Endodermal cell (in vitro differentiated cells): ENCODE results near the gene PACS1. TPM values are rescaled to one million over a fixed set of nuclear protein-coding genes. Genes with fewer than 3 reads are reported as not detected.

Source experiments
- DNase-seq: peaks from one replicate; pipeline ENCODE4 v3.0.0-alpha.2; 2017
- H3K27ac ChIP-seq: 2 replicates; pipeline ENCODE4 v1.5.1; 2013; ENCODE audit warnings: mild to moderate bottlenecking, low read depth, low read length, moderate library complexity
- H3K27me3 ChIP-seq: 2 replicates; pipeline ENCODE4 v1.6.1; 2013; ENCODE audit warnings: mild to moderate bottlenecking, low read length, moderate library complexity; ENCODE audit not compliant: insufficient read depth, control insufficient read depth, poor library complexity, severe bottlenecking
- H3K36me3 ChIP-seq: 2 replicates; pipeline ENCODE4 v1.7.0; 2013; ENCODE audit warnings: mild to moderate bottlenecking, low read length, moderate library complexity; ENCODE audit not compliant: control insufficient read depth, insufficient read depth
- H3K4me1 ChIP-seq: one replicate; pipeline ENCODE4 v1.7.0; 2013; ENCODE audit warnings: low read length; ENCODE audit not compliant: control insufficient read depth, insufficient read depth
- H3K4me3 ChIP-seq: 2 replicates; pipeline ENCODE4 v1.5.1; 2013; ENCODE audit warnings: mild to moderate bottlenecking, low read length, moderate library complexity
- H3K9ac ChIP-seq: 2 replicates; pipeline ENCODE4 v1.6.1; 2013; ENCODE audit warnings: mild to moderate bottlenecking, low read length, moderate library complexity; ENCODE audit not compliant: poor library complexity, severe bottlenecking; ENCODE audit errors: extremely low read depth
- H3K9me3 ChIP-seq: 2 replicates; pipeline ENCODE4 v1.6.1; 2013; ENCODE audit warnings: mild to moderate bottlenecking, low read length, moderate library complexity; ENCODE audit not compliant: control insufficient read depth
- H3K27ac Mint-ChIP-seq: 2 replicates; pipeline ENCODE4 v1.8.0; 2020; ENCODE audit warnings: mixed read lengths
- H3K27me3 Mint-ChIP-seq: 2 replicates; pipeline ENCODE4 v1.8.0; 2021; ENCODE audit warnings: mild to moderate bottlenecking, mixed read lengths; ENCODE audit not compliant: insufficient read depth
- H3K36me3 Mint-ChIP-seq: 2 replicates; pipeline ENCODE4 v1.8.0; 2020; ENCODE audit warnings: low read depth, mixed read lengths
- H3K4me1 Mint-ChIP-seq: 2 replicates; pipeline ENCODE4 v1.8.0; 2020; ENCODE audit warnings: mixed read lengths
- H3K4me3 Mint-ChIP-seq: 2 replicates; pipeline ENCODE4 v1.8.0; 2020; ENCODE audit warnings: mild to moderate bottlenecking, moderate library complexity, mixed read lengths
- H3K9me3 Mint-ChIP-seq: 2 replicates; pipeline ENCODE4 v1.8.0; 2020; ENCODE audit warnings: mild to moderate bottlenecking, mixed read lengths
- whole genome bisulfite sequencing, 2 experiments: methylation state at CpG; one replicate each; pipeline versions ENCODE4 v1.1.5 to v1.1.7; 2013; ENCODE audit warnings: missing lambda C conversion rate in 2 of 2, mixed read lengths in 1 of 2; ENCODE audit not compliant: insufficient coverage in 1 of 2, insufficient read length in 1 of 2; 5-methylcytosine and 5-hydroxymethylcytosine counted together
- total RNA-seq, 2 donors: library from RNA; stranded (reverse); fragmentation: NEBNext Ultra II Directional in 1 of 2; extraction: Animal tissue kit (Norgen Biotek cat#: 25700) in 1 of 2; gene quantifications; 2 replicates in 1 of 2; 3 replicates in 1 of 2; pipeline ENCODE4 v1.2.1, GENCODE V29; 2021
- TF ChIP-seq, protein P1 (sequence below): fragments of 200-600 bp; sonication (generic); conservative IDR thresholded peaks from 2 replicates; pipeline ENCODE4 v1.5.0; 2021; ENCODE audit warnings: antibody characterized with exemption, mild to moderate bottlenecking

The PACS1 gene
- total RNA-seq, 2 donors from 2014 or later: 67.0 to 67.1 TPM

- Mint-ChIP-seq H3K27ac (peak overlapping the region; percentile 8), H3K27me3 (no peaks in the 10 kb centered on the region), H3K9me3 (peaks cover 12% of the 10 kb centered on the region), H3K4me3 (no peak overlapping the region), H3K4me1 (peaks cover 13% of the 10 kb centered on the region), H3K36me3 (peaks cover 16% of the 10 kb centered on the region)
- Histone ChIP-seq H3K27ac (no peak overlapping the region), H3K27me3 (no peaks in the 10 kb centered on the region), H3K9me3 (peaks cover 19% of the 10 kb centered on the region), H3K36me3 (peaks cover 11% of the 10 kb centered on the region), H3K9ac (no peak overlapping the region), H3K4me3 (no peak overlapping the region), H3K4me1 (peaks cover 6% of the 10 kb centered on the region)
- DNase-seq: no peak
- WGBS, 2 experiments: 80 to 87% methylated on average over 3 to 4 of the region's 4 CpGs
- TF ChIP-seq, protein P1, sequence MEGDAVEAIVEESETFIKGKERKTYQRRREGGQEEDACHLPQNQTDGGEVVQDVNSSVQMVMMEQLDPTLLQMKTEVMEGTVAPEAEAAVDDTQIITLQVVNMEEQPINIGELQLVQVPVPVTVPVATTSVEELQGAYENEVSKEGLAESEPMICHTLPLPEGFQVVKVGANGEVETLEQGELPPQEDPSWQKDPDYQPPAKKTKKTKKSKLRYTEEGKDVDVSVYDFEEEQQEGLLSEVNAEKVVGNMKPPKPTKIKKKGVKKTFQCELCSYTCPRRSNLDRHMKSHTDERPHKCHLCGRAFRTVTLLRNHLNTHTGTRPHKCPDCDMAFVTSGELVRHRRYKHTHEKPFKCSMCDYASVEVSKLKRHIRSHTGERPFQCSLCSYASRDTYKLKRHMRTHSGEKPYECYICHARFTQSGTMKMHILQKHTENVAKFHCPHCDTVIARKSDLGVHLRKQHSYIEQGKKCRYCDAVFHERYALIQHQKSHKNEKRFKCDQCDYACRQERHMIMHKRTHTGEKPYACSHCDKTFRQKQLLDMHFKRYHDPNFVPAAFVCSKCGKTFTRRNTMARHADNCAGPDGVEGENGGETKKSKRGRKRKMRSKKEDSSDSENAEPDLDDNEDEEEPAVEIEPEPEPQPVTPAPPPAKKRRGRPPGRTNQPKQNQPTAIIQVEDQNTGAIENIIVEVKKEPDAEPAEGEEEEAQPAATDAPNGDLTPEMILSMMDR: no peak
These were observed 81.2 kb downstream of the PACS1 start for GRCh38 chr11:66151273-66151672.

GRCh38 chr11:66154109-66154508, 84.0 kb downstream of the PACS1 start:
- peaks cover 7% of the 10 kb centered on the region for H3K9me3 Mint-ChIP-seq

DNA sequence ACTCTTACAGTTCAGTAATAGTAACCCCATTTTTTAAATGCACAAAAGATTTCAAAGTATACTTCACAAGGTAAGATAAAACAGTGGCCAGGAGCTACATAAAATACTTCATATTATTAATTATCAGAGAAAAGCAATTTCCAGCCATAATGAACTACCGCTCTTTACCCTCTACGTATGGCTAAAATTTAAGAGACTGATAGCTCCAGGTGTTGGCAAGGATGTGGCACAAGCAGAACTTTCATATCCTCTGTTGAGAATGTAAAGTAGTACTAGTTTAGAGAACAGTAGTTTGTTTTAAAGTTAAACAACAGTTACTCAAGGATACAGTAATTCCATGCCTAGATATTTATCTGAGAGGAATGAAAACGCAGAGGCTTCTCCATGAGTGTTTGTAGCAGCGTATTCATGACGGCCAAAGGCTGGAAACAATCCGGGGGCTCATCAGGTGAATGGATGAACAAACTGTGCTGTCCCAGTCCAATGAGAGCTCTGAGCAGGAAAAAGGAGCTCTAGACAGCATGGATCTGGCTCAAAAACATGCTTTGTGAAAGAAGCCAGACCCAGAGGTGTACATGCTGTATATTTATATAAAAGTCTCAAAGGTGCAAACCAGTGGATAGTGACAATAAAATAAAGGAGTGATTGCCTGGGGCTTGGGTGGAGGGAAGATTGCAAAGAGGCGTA, 85.5 kb downstream of the PACS1 start:
- TF ChIP-seq, protein P1: no peak
- WGBS, 2 experiments: 93 to 98% methylated on average over 5 to 7 of the region's 7 CpGs
- peaks cover 8% of the 10 kb centered on the region for H3K36me3 ChIP-seq
- H3K9me3 ChIP-seq: peaks cover 9% of the 10 kb centered on the region
- peaks cover 7% of the 10 kb centered on the region for H3K9me3 Mint-ChIP-seq
- H3K4me1 Mint-ChIP-seq: peaks cover 14% of the 10 kb centered on the region
- DNase-seq: no peak
- no peak overlapping the region for H3K4me3 ChIP-seq
- H3K27me3 Mint-ChIP-seq: no peaks in the 10 kb centered on the region
- no peak overlapping the region for H3K27ac ChIP-seq
- H3K4me3 Mint-ChIP-seq: no peak overlapping the region
- no peak overlapping the region for H3K9ac ChIP-seq
- H3K27ac Mint-ChIP-seq: no peak overlapping the region
- H3K27me3 ChIP-seq: no peaks in the 10 kb centered on the region
- peaks cover 9% of the 10 kb centered on the region for H3K36me3 Mint-ChIP-seq
- peaks cover 6% of the 10 kb centered on the region for H3K4me1 ChIP-seq

More at GRCh38 chr11:66154109-66154508, 84.0 kb downstream of the PACS1 start:
- Histone ChIP-seq H3K9me3 (peaks cover 9% of the 10 kb centered on the region), H3K27me3 (no peaks in the 10 kb centered on the region), H3K4me1 (peaks cover 6% of the 10 kb centered on the region), H3K27ac (no peak overlapping the region), H3K4me3 (no peak overlapping the region), H3K36me3 (peaks cover 8% of the 10 kb centered on the region), H3K9ac (no peak overlapping the region)
- Mint-ChIP-seq H3K4me1 (peaks cover 17% of the 10 kb centered on the region), H3K36me3 (peaks cover 9% of the 10 kb centered on the region), H3K27me3 (no peaks in the 10 kb centered on the region), H3K27ac (no peak overlapping the region), H3K4me3 (no peak overlapping the region)
- WGBS, 2 experiments: 89 to 98% methylated on average over 1 to 2 of the region's 2 CpGs
- DNase-seq: no peak
- TF ChIP-seq, protein P1: no peak
